Vagina (tissue), 2 donors: ENCODE measurements around the gene C1orf87.

Source experiments
- POLR2A ChIP-seq, 2 donors: fragments of 450-650 bp; IDR thresholded peaks; one replicate each; pipeline ENCODE4 v1.6.1; 2017; ENCODE audit warnings: antibody characterized with exemption in 2 of 2, mild to moderate bottlenecking in 2 of 2, moderate library complexity in 2 of 2
- TF ChIP-seq, protein P1 (sequence below), 3 experiments: fragments of 450-650 bp in 2 of 3; fragments of 200-600 bp in 1 of 3; sonication (generic) in 1 of 3; IDR thresholded peaks; one replicate each; pipeline ENCODE4 v1.5.1; 2017 to 2019; ENCODE audit warnings: antibody characterized with exemption in 3 of 3, mild to moderate bottlenecking in 2 of 3, moderate library complexity in 2 of 3

DNA sequence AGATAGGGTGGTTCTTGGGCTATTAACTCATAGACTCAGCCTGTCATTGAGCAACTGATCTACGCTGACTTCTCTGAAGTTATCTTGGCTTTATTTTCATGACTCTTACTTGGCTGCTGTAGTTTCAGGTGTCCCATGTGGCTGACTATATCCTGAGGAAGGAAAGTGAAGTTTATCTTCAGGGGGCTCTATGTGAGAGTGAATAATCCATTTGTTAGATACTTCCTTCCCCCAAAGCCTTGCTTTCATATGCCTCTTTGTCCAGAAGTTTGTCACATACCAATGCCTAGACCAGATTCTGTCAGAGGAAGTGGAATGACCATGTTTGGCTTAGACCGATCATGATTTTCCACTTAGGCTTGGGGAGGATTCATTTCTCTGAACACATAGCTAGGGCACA is 27.9 kb upstream of the C1orf87 start:
- TF ChIP-seq, protein P1, sequence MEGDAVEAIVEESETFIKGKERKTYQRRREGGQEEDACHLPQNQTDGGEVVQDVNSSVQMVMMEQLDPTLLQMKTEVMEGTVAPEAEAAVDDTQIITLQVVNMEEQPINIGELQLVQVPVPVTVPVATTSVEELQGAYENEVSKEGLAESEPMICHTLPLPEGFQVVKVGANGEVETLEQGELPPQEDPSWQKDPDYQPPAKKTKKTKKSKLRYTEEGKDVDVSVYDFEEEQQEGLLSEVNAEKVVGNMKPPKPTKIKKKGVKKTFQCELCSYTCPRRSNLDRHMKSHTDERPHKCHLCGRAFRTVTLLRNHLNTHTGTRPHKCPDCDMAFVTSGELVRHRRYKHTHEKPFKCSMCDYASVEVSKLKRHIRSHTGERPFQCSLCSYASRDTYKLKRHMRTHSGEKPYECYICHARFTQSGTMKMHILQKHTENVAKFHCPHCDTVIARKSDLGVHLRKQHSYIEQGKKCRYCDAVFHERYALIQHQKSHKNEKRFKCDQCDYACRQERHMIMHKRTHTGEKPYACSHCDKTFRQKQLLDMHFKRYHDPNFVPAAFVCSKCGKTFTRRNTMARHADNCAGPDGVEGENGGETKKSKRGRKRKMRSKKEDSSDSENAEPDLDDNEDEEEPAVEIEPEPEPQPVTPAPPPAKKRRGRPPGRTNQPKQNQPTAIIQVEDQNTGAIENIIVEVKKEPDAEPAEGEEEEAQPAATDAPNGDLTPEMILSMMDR (IDR thresholded peaks at IDR 0.05) = no peak
- no peak for TF ChIP-seq POLR2A (IDR thresholded peaks at IDR 0.05)
